ENCODE data around the gene GIPC2. TPM values are rescaled to one million over a fixed set of nuclear protein-coding genes. Genes with fewer than 3 reads are reported as not detected.

The GIPC2 gene
- total and polyA plus RNA-seq, 10 of the 15 experiments (the other 5 are each of a cell fraction or from before 2014, with no cell fraction given) = 0.03 to 0.23 (median 0.06) TPM; not detected in 2

DNA sequence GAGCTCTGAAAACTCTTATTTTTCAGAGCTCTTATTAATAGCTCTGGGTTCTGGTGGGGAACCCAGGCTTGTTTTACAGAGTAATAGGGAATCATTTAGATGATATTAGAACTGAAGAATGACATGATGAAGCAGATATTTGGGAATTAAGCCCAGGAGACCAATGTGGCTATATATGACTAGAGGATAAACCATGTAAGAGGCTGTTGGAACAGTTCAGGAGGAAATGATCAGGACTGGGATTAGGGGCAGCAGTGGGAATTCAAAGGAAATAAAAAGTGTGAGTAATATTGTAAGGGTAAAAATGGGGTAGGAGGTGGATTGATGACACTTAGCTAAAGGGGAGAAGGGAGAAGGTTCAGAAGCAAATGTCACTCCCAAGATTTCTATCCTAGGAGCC lies 58.6 kb downstream of the GIPC2 start:
- ChIA-PET CTCF (interaction anchor here (0.9 to 1.6 kb wide), 3 partner anchors 9 to 86 kb away, joined by 3 to 9 read pairs (median 4); no protein-coding TSS in a partner anchor), POLR2A (no interaction called here), RAD21 (ENCODE audit: unreplicated experiment) (no interaction called here), SMC1A (ENCODE audit: uncharacterized antibody, unreplicated experiment) (interaction anchor here (0.6 to 0.9 kb wide), 2 partner anchors 22 to 81 kb away, joined by 3 read pairs; no protein-coding TSS in a partner anchor)
- intact Hi-C loops (cut with micrococcal nuclease; ENCODE audit: unreplicated experiment) = no loop called here
- H3K79me2 ChIP-seq (ENCODE audit: control insufficient read depth, insufficient read depth, low read length) = no peaks in the 10 kb centered on the region
- H4K20me1 ChIP-seq (ENCODE audit: control insufficient read depth, insufficient read depth) = no peaks in the 10 kb centered on the region
- no peak overlapping the region for H3K27ac ChIP-seq (ENCODE audit: control insufficient read depth, insufficient read depth)
- H2AFZ ChIP-seq (ENCODE audit: control insufficient read depth, low read depth, low read length) = no peak overlapping the region
- H3K27me3 ChIP-seq (replicated peaks in 1 of 2; ENCODE audit: control insufficient read depth in 2 of 2, insufficient read depth in 2 of 2, low read length in 1 of 2) = no peaks in the 10 kb centered on the region
- H3K4me1 ChIP-seq (ENCODE audit: control insufficient read depth, insufficient read depth, low read length) = no peaks in the 10 kb centered on the region
- no peak for FAIRE-seq
- BruUV-seq (replicated peaks) = no TSS peak
- DNase-seq (ENCODE audit: low read depth, low spot score) = no peak
- no peak overlapping the region for H3K4me3 ChIP-seq
- no peak overlapping the region for H3K4me2 ChIP-seq (ENCODE audit: control insufficient read depth, insufficient read depth)
- no peaks in the 10 kb centered on the region for H3K36me3 ChIP-seq (ENCODE audit: control insufficient read depth in 2 of 2, insufficient read depth in 2 of 2, low read length in 1 of 2)
- no peak for ATAC-seq
- TF ChIP-seq NR2F1 (conservative IDR thresholded peaks at IDR 0.05) = no peak
- TF ChIP-seq ZNF384 (IDR thresholded peaks at IDR 0.05; ENCODE audit: borderline replicate concordance, low read depth, low read length) = no peak
- TF ChIP-seq, protein P1, sequence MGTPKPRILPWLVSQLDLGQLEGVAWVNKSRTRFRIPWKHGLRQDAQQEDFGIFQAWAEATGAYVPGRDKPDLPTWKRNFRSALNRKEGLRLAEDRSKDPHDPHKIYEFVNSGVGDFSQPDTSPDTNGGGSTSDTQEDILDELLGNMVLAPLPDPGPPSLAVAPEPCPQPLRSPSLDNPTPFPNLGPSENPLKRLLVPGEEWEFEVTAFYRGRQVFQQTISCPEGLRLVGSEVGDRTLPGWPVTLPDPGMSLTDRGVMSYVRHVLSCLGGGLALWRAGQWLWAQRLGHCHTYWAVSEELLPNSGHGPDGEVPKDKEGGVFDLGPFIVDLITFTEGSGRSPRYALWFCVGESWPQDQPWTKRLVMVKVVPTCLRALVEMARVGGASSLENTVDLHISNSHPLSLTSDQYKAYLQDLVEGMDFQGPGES (IDR thresholded peaks at IDR 0.05) = no peak
- TF ChIP-seq NFIC (IDR thresholded peaks at IDR 0.05; ENCODE audit: low read depth, low read length) = no peak
- TF ChIP-seq BMI1 (IDR thresholded peaks at IDR 0.05; ENCODE audit: borderline replicate concordance) = no peak
- TF ChIP-seq TARDBP (IDR thresholded peaks at IDR 0.05; ENCODE audit: borderline replicate concordance) = no peak
- no peak for TF ChIP-seq TCF12 (IDR thresholded peaks at IDR 0.05; ENCODE audit: low read depth, low read length)
- no peak for TF ChIP-seq NFYB (IDR thresholded peaks at IDR 0.05; ENCODE audit: insufficient read depth, low read depth, low read length)
- no peak for TF ChIP-seq FOXM1 (IDR thresholded peaks at IDR 0.05; ENCODE audit: low read depth, low read length)
- TF ChIP-seq, protein P2, sequence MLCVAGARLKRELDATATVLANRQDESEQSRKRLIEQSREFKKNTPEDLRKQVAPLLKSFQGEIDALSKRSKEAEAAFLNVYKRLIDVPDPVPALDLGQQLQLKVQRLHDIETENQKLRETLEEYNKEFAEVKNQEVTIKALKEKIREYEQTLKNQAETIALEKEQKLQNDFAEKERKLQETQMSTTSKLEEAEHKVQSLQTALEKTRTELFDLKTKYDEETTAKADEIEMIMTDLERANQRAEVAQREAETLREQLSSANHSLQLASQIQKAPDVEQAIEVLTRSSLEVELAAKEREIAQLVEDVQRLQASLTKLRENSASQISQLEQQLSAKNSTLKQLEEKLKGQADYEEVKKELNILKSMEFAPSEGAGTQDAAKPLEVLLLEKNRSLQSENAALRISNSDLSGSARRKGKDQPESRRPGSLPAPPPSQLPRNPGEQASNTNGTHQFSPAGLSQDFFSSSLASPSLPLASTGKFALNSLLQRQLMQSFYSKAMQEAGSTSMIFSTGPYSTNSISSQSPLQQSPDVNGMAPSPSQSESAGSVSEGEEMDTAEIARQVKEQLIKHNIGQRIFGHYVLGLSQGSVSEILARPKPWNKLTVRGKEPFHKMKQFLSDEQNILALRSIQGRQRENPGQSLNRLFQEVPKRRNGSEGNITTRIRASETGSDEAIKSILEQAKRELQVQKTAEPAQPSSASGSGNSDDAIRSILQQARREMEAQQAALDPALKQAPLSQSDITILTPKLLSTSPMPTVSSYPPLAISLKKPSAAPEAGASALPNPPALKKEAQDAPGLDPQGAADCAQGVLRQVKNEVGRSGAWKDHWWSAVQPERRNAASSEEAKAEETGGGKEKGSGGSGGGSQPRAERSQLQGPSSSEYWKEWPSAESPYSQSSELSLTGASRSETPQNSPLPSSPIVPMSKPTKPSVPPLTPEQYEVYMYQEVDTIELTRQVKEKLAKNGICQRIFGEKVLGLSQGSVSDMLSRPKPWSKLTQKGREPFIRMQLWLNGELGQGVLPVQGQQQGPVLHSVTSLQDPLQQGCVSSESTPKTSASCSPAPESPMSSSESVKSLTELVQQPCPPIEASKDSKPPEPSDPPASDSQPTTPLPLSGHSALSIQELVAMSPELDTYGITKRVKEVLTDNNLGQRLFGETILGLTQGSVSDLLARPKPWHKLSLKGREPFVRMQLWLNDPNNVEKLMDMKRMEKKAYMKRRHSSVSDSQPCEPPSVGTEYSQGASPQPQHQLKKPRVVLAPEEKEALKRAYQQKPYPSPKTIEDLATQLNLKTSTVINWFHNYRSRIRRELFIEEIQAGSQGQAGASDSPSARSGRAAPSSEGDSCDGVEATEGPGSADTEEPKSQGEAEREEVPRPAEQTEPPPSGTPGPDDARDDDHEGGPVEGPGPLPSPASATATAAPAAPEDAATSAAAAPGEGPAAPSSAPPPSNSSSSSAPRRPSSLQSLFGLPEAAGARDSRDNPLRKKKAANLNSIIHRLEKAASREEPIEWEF (IDR thresholded peaks at IDR 0.05; ENCODE audit: insufficient replicate concordance, low read depth, low read length) = no peak
- no peak for TF ChIP-seq PML (IDR thresholded peaks at IDR 0.05; ENCODE audit: low read length)
- TF ChIP-seq, protein P3, sequence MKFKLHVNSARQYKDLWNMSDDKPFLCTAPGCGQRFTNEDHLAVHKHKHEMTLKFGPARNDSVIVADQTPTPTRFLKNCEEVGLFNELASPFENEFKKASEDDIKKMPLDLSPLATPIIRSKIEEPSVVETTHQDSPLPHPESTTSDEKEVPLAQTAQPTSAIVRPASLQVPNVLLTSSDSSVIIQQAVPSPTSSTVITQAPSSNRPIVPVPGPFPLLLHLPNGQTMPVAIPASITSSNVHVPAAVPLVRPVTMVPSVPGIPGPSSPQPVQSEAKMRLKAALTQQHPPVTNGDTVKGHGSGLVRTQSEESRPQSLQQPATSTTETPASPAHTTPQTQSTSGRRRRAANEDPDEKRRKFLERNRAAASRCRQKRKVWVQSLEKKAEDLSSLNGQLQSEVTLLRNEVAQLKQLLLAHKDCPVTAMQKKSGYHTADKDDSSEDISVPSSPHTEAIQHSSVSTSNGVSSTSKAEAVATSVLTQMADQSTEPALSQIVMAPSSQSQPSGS (IDR thresholded peaks at IDR 0.05; ENCODE audit: low read length) = no peak
- TF ChIP-seq LARP7 (IDR thresholded peaks at IDR 0.05) = no peak
- TF ChIP-seq, protein P4, sequence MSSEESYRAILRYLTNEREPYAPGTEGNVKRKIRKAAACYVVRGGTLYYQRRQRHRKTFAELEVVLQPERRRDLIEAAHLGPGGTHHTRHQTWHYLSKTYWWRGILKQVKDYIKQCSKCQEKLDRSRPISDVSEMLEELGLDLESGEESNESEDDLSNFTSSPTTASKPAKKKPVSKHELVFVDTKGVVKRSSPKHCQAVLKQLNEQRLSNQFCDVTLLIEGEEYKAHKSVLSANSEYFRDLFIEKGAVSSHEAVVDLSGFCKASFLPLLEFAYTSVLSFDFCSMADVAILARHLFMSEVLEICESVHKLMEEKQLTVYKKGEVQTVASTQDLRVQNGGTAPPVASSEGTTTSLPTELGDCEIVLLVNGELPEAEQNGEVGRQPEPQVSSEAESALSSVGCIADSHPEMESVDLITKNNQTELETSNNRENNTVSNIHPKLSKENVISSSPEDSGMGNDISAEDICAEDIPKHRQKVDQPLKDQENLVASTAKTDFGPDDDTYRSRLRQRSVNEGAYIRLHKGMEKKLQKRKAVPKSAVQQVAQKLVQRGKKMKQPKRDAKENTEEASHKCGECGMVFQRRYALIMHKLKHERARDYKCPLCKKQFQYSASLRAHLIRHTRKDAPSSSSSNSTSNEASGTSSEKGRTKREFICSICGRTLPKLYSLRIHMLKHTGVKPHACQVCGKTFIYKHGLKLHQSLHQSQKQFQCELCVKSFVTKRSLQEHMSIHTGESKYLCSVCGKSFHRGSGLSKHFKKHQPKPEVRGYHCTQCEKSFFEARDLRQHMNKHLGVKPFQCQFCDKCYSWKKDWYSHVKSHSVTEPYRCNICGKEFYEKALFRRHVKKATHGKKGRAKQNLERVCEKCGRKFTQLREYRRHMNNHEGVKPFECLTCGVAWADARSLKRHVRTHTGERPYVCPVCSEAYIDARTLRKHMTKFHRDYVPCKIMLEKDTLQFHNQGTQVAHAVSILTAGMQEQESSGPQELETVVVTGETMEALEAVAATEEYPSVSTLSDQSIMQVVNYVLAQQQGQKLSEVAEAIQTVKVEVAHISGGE (CRISPR knock-in tag; IDR thresholded peaks at IDR 0.05) = no peak
- no peak overlapping the region for H3K9ac ChIP-seq (ENCODE audit: control insufficient read depth, insufficient read depth, low read length)
- in situ Hi-C loops (cut with MboI) = loop anchor here (10.0 kb wide), 1 partner anchor 1950 kb away; no protein-coding TSS in a partner anchor
- no peaks in the 10 kb centered on the region for H3K9me3 ChIP-seq (replicated peaks; ENCODE audit: control insufficient read depth, insufficient read depth, low read length)

All from GM12878 (cell line).